Chondrocyte (in vitro differentiated cells): ENCODE data around the gene POMP. TPM values are rescaled to one million over a fixed set of nuclear protein-coding genes. Genes with fewer than 3 reads are reported as not detected.

Experiments used
- DNase-seq: peaks from one replicate; pipeline ENCODE4 v3.0.0; 2021; ENCODE audit warnings: mixed read lengths, low spot score
- H3K27ac Mint-ChIP-seq: one replicate; pipeline ENCODE4 v1.8.0; 2021; ENCODE audit warnings: mild to moderate bottlenecking, moderate library complexity, mixed read lengths; ENCODE audit not compliant: unreplicated experiment
- H3K27me3 Mint-ChIP-seq: 2 replicates; pipeline ENCODE4 v1.8.0; 2021; ENCODE audit warnings: low read depth, mixed read lengths
- H3K36me3 Mint-ChIP-seq: 2 replicates; pipeline ENCODE4 v1.8.0; 2021; ENCODE audit warnings: low read depth, mixed read lengths
- H3K4me1 Mint-ChIP-seq: 2 replicates; pipeline ENCODE4 v1.8.0; 2021; ENCODE audit warnings: low read depth, mild to moderate bottlenecking, mixed read lengths
- H3K4me3 Mint-ChIP-seq: one replicate; pipeline ENCODE4 v1.8.0; 2021; ENCODE audit warnings: mild to moderate bottlenecking, moderate library complexity, mixed read lengths; ENCODE audit not compliant: unreplicated experiment
- H3K9me3 Mint-ChIP-seq: 2 replicates; pipeline ENCODE4 v1.8.0; 2021; ENCODE audit warnings: low read depth, mixed read lengths
- CTCF ChIP-seq: fragments of 200-600 bp; sonication (generic); IDR thresholded peaks from 2 replicates; pipeline ENCODE4 v1.5.0; 2021; ENCODE audit warnings: antibody characterized with exemption, mild to moderate bottlenecking, moderate library complexity
- total RNA-seq: library from RNA; stranded (reverse); gene quantifications from 3 replicates; pipeline ENCODE4 v1.2.1, GENCODE V29; 2021

Gene POMP
- total RNA-seq, 1 donor from 2014 or later, result 85.5 TPM

DNA sequence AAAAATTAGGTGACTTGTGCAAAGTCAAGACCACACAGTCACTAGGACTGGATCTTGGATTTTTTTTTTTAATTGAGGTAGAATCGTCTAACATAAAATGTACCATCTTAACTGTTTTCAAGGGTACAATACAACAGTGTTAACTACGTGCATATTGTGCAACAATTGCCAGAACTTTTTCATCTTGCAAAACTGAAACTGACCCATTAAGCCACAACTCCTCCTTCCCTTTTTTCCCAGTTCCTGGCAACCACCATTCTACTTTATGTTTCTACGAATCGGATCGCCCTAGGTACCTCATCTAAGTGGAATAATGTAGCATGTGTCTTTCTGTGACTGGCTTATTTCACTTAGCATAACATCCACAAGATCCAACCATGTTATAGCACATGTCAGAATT, 37.5 kb upstream of the POMP start:
- Mint-ChIP-seq H3K27me3 (no peaks in the 10 kb centered on the region), H3K4me3 (no peak overlapping the region), H3K36me3 (no peaks in the 10 kb centered on the region), H3K9me3 (no peaks in the 10 kb centered on the region), H3K27ac (no peak overlapping the region), H3K4me1 (peaks cover 4% of the 10 kb centered on the region)
- no peak for DNase-seq
- no peak for TF ChIP-seq CTCF

- DNase-seq, result no peak
- Mint-ChIP-seq H3K4me1 (peaks cover 4% of the 10 kb centered on the region), H3K27ac (peak overlapping the region; percentile 4), H3K27me3 (no peaks in the 10 kb centered on the region), H3K4me3 (no peak overlapping the region), H3K36me3 (no peaks in the 10 kb centered on the region), H3K9me3 (no peaks in the 10 kb centered on the region)
- no peak for TF ChIP-seq CTCF
These were observed 36.6 kb upstream of the POMP start for GRCh38 chr13:28622286-28622685.

GRCh38 chr13:28623782-28624706, 34.9 kb upstream of the POMP start:
- no peak for DNase-seq
- Mint-ChIP-seq H3K4me1 (peaks cover 4% of the 10 kb centered on the region), H3K36me3 (no peaks in the 10 kb centered on the region), H3K4me3 (no peak overlapping the region), H3K9me3 (no peaks in the 10 kb centered on the region), H3K27me3 (no peaks in the 10 kb centered on the region), H3K27ac (no peak overlapping the region)
- no peak for TF ChIP-seq CTCF

DNA sequence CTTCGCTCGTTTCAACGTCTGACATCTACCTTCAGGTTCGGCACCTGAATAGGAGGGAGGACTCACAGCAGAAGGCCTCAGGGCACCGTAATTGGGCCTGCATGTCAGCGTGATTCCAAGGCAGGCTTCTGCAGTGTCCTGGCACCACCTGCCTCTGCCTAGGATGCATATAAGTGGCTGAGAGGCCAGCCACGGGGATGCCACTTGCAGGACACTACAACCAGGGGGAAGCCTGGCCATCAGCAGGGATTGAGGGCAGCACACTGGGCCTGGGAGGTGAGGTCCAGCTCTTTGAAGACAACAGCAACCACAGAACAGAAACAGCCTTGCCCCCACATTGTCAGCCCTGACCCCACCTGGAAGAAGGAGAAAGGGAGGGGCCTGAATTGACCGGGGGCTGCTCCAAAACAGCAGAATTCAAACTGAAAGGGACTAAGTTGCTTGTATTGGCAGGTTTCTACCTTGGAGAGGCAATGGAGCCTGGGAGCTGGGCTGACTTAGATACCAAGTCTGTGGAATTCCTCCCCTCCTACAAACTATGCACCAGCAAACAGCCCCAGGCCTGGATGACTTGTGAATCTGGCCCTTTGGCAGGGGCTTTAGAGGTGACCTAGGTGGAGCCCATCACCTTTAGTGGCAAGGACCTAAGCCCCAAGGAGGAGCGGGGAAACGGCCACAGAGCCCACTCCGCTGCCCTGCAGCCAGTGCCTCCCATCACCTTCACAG, 34.1 kb upstream of the POMP start:
- H3K36me3 Mint-ChIP-seq, result no peaks in the 10 kb centered on the region
- TF ChIP-seq CTCF, result no peak
- DNase-seq, result no peak
- H3K4me3 Mint-ChIP-seq, result no peak overlapping the region
- H3K9me3 Mint-ChIP-seq, result no peaks in the 10 kb centered on the region
- H3K4me1 Mint-ChIP-seq, result peaks cover 4% of the 10 kb centered on the region
- H3K27me3 Mint-ChIP-seq, result no peaks in the 10 kb centered on the region
- no peak overlapping the region for H3K27ac Mint-ChIP-seq

DNA sequence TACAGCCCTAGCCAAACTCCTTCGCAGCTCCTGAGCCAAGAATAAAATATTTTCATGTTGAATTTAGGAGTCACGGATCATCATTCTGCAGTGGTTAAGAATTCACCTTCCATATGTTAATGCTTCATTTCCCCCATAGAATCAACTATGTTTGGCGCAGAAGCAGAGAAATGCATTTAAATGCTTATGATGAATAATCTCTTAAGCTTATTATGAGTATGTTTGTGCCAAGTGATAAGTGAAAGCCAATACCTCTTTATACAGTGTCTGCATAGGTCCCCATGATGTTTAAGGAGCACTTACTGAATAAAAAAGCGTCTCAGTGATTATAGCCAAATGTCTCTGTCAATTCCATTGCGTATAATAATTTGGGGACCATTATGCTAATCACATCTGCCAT, 32.7 kb upstream of the POMP start:
- no peak overlapping the region for H3K4me3 Mint-ChIP-seq
- no peaks in the 10 kb centered on the region for H3K27me3 Mint-ChIP-seq
- no peak for DNase-seq
- no peak overlapping the region for H3K27ac Mint-ChIP-seq
- no peaks in the 10 kb centered on the region for H3K4me1 Mint-ChIP-seq
- TF ChIP-seq CTCF, result no peak
- H3K9me3 Mint-ChIP-seq, result no peaks in the 10 kb centered on the region
- H3K36me3 Mint-ChIP-seq, result no peaks in the 10 kb centered on the region
